ENCODE results near the gene PRPF38A.

DNA sequence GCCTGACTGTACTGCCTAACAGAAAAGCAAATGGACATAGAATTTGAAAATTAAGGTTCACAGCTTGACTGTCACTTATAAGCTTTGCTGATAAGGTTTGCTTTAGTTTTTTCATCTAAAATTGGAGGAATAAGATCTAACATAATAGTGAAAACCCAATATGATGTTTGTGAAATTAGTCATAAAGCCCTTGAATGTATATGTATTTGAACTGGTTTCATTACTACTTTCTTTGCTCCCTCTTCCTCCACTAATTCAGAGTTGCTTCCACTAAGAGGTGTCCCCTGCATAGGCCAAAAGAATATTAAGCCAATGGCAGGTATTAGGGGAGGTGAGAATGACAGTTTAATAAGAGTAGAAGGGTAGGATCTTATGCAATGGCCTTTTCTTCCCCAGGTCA, 10.5 kb downstream of the PRPF38A start:
- TF ChIP-seq, protein P1, sequence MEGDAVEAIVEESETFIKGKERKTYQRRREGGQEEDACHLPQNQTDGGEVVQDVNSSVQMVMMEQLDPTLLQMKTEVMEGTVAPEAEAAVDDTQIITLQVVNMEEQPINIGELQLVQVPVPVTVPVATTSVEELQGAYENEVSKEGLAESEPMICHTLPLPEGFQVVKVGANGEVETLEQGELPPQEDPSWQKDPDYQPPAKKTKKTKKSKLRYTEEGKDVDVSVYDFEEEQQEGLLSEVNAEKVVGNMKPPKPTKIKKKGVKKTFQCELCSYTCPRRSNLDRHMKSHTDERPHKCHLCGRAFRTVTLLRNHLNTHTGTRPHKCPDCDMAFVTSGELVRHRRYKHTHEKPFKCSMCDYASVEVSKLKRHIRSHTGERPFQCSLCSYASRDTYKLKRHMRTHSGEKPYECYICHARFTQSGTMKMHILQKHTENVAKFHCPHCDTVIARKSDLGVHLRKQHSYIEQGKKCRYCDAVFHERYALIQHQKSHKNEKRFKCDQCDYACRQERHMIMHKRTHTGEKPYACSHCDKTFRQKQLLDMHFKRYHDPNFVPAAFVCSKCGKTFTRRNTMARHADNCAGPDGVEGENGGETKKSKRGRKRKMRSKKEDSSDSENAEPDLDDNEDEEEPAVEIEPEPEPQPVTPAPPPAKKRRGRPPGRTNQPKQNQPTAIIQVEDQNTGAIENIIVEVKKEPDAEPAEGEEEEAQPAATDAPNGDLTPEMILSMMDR (IDR thresholded peaks at IDR 0.05), result no peak
- no peak for TF ChIP-seq POLR2A (IDR thresholded peaks at IDR 0.05)
